ENCODE data around the gene CFAP61. TPM values are rescaled to one million over a fixed set of nuclear protein-coding genes. Genes with fewer than 3 reads are reported as not detected.

The CFAP61 gene
- total and polyA plus RNA-seq, 2 donors from 2014 or later = 0.58 to 2.6 TPM

- no peak for FAIRE-seq
- no peak for DNase-seq
Observed at GRCh38 chr20:20318365-20319161, 266.2 kb downstream of the CFAP61 start.

GRCh38 chr20:20321134-20321533 lies 268.8 kb downstream of the CFAP61 start:
- no peak for FAIRE-seq

More at GRCh38 chr20:20318365-20319161, 266.2 kb downstream of the CFAP61 start:
- Histone ChIP-seq H3K27ac (ENCODE audit: low read depth in 2 of 2, low read length in 2 of 2) (no peak overlapping the region), H3K36me3 (ENCODE audit: control insufficient read depth in 2 of 3, insufficient read depth in 3 of 3, low read length in 3 of 3) (no peaks in the 10 kb centered on the region), H3K9me3 (ENCODE audit: control insufficient read depth in 2 of 3, insufficient read depth in 1 of 3, low read length in 3 of 3) (peaks cover 0 to 9% (median 0%) of the 10 kb centered on the region in 3 donors), H3K4me3 (ENCODE audit: low read length in 3 of 3) (no peak overlapping the region), H3K9ac (ENCODE audit: low read length in 3 of 3) (no peak overlapping the region), H3K4me1 (ENCODE audit: control insufficient read depth in 2 of 3, insufficient read depth in 2 of 3, low read depth in 1 of 3, low read length in 3 of 3) (no peaks in the 10 kb centered on the region), H3K27me3 (ENCODE audit: control insufficient read depth, insufficient read depth, low read length) (no peaks in the 10 kb centered on the region)
- no peak for TF ChIP-seq CTCF (IDR thresholded peaks at IDR 0.05; ENCODE audit: borderline replicate concordance, extremely low read depth, insufficient read depth)
- intact Hi-C loops (cut with DNase I) = no loop called here

GRCh38 chr20:20321917-20322316 lies 269.6 kb downstream of the CFAP61 start:
- no peak for FAIRE-seq
- Histone ChIP-seq H3K36me3 (ENCODE audit: control insufficient read depth in 2 of 3, insufficient read depth in 3 of 3, low read length in 3 of 3) (no peaks in the 10 kb centered on the region), H3K27ac (ENCODE audit: low read depth in 2 of 2, low read length in 2 of 2) (no peak overlapping the region), H3K27me3 (ENCODE audit: control insufficient read depth, insufficient read depth, low read length) (no peaks in the 10 kb centered on the region), H3K9ac (ENCODE audit: low read length in 3 of 3) (no peak overlapping the region), H3K4me3 (ENCODE audit: low read length in 3 of 3) (no peak overlapping the region), H3K9me3 (ENCODE audit: control insufficient read depth in 2 of 3, insufficient read depth in 1 of 3, low read length in 3 of 3) (peaks cover 0 to 9% (median 0%) of the 10 kb centered on the region in 3 donors), H3K4me1 (ENCODE audit: control insufficient read depth in 2 of 3, insufficient read depth in 2 of 3, low read depth in 1 of 3, low read length in 3 of 3) (no peaks in the 10 kb centered on the region)
- no peak for DNase-seq
- TF ChIP-seq CTCF (IDR thresholded peaks at IDR 0.05; ENCODE audit: borderline replicate concordance, extremely low read depth, insufficient read depth) = no peak
- intact Hi-C loops (cut with DNase I) = no loop called here

More at GRCh38 chr20:20321134-20321533, 268.8 kb downstream of the CFAP61 start:
- Histone ChIP-seq H3K4me3 (ENCODE audit: low read length in 3 of 3) (no peak overlapping the region), H3K36me3 (ENCODE audit: control insufficient read depth in 2 of 3, insufficient read depth in 3 of 3, low read length in 3 of 3) (no peaks in the 10 kb centered on the region), H3K27me3 (ENCODE audit: control insufficient read depth, insufficient read depth, low read length) (no peaks in the 10 kb centered on the region), H3K9ac (ENCODE audit: low read length in 3 of 3) (no peak overlapping the region), H3K9me3 (ENCODE audit: control insufficient read depth in 2 of 3, insufficient read depth in 1 of 3, low read length in 3 of 3) (peaks cover 0 to 9% (median 0%) of the 10 kb centered on the region in 3 donors), H3K4me1 (ENCODE audit: control insufficient read depth in 2 of 3, insufficient read depth in 2 of 3, low read depth in 1 of 3, low read length in 3 of 3) (no peaks in the 10 kb centered on the region), H3K27ac (ENCODE audit: low read depth in 2 of 2, low read length in 2 of 2) (no peak overlapping the region)
- no peak for TF ChIP-seq CTCF (IDR thresholded peaks at IDR 0.05; ENCODE audit: borderline replicate concordance, extremely low read depth, insufficient read depth)
- intact Hi-C loops (cut with DNase I) = no loop called here
- no peak for DNase-seq

Data from kidney (tissue), 14 donors.